SK-N-SH (cell line): ENCODE results near the gene DBNL. TPM values are rescaled to one million over a fixed set of nuclear protein-coding genes. Genes with fewer than 3 reads are reported as not detected.

Experiments
- CTCF ChIA-PET: fragments of 300-600, 350-600 bp; formaldehyde crosslinking; extraction: SDS; loops from one replicate; lab custom pipeline; 2021; lab: Yijun Ruan, JAX
- POLR2A ChIA-PET: fragments of 350-600 bp; sonication (Branson Sonifier 250); formaldehyde crosslinking; extraction: SDS; loops from one replicate; lab custom pipeline; 2020; ENCODE audit warnings: antibody characterized with exemption, inconsistent platforms; lab: Yijun Ruan, JAX
- DNase-seq: peaks from one replicate; pipeline ENCODE4 v3.0.0; 2012
- H2AFZ ChIP-seq: fragments of 200-600 bp; sonication (generic); 2 replicates; pipeline ENCODE4 v1.8.1; 2016; ENCODE audit warnings: antibody characterized with exemption, mild to moderate bottlenecking, low read depth
- H3F3A ChIP-seq: fragments of 200-600 bp; sonication (generic); replicated peaks from 2 replicates; pipeline ENCODE3; 2016; ENCODE audit warnings: antibody characterized with exemption, mild to moderate bottlenecking; ENCODE audit not compliant: insufficient read depth
- H3K27ac ChIP-seq, 2 experiments: fragments of 200-500 bp in 1 of 2; fragments of 200-600 bp in 1 of 2; sonication (Bioruptor generic) in 1 of 2; sonication (generic), shearing (Covaris generic) in 1 of 2; 2 replicates each; pipeline versions ENCODE4 v1.5.1 to v1.6.1; 2014 to 2016; ENCODE audit warnings: low read depth in 2 of 2, inconsistent platforms in 1 of 2, low read length in 1 of 2, mild to moderate bottlenecking in 1 of 2, mixed read lengths in 1 of 2
- H3K27me3 ChIP-seq: fragments of 200-600 bp; sonication (generic), shearing (Covaris generic); 2 replicates; pipeline ENCODE4 v1.6.1; 2016; ENCODE audit warnings: mixed run types; ENCODE audit not compliant: insufficient read depth
- H3K36me3 ChIP-seq, 2 experiments: fragments of 200-500 bp in 1 of 2; fragments of 200-600 bp in 1 of 2; sonication (Bioruptor generic) in 1 of 2; sonication (generic) in 1 of 2; replicated peaks in 1 of 2; 2 replicates each; pipeline versions ENCODE3 to v1.5.1; 2014 to 2016; ENCODE audit warnings: low read length in 1 of 2, mild to moderate bottlenecking in 1 of 2; ENCODE audit not compliant: insufficient read depth in 2 of 2, control insufficient read depth in 1 of 2
- H3K4me1 ChIP-seq, 2 experiments: fragments of 200-500 bp in 1 of 2; fragments of 200-600 bp in 1 of 2; sonication (Bioruptor generic) in 1 of 2; sonication (generic), shearing (Covaris generic) in 1 of 2; 2 replicates each; pipeline versions ENCODE4 v1.5.1 to v1.6.1; 2014 to 2016; ENCODE audit warnings: low read depth in 1 of 2, low read length in 1 of 2, mixed run types in 1 of 2; ENCODE audit not compliant: insufficient read depth in 2 of 2, control insufficient read depth in 1 of 2
- H3K4me2 ChIP-seq: fragments of 200-600 bp; sonication (generic), shearing (Covaris generic); 2 replicates; pipeline ENCODE4 v1.6.1; 2017; ENCODE audit warnings: mixed run types
- H3K4me3 ChIP-seq, 2 experiments: fragments of 200-500 bp in 1 of 2; fragments of 200-600 bp in 1 of 2; sonication (Bioruptor generic) in 1 of 2; sonication (generic), shearing (Covaris generic) in 1 of 2; 2 replicates each; pipeline versions ENCODE4 v1.5.1 to v1.8.1; 2014 to 2016; ENCODE audit warnings: low read depth in 2 of 2, inconsistent platforms in 1 of 2, low read length in 1 of 2, mild to moderate bottlenecking in 1 of 2, mixed read lengths in 1 of 2, moderate library complexity in 1 of 2
- H3K79me2 ChIP-seq: fragments of 200-600 bp; sonication (generic); 2 replicates; pipeline ENCODE4 v1.8.1; 2017; ENCODE audit warnings: mild to moderate bottlenecking; ENCODE audit not compliant: insufficient read depth
- H3K9ac ChIP-seq: fragments of 200-600 bp; sonication (generic); 2 replicates; pipeline ENCODE4 v1.6.1; 2017; ENCODE audit warnings: mixed run types
- H3K9me2 ChIP-seq: fragments of 200-600 bp; sonication (generic); 2 replicates; pipeline ENCODE4 v1.6.1; 2017; ENCODE audit warnings: mixed run types
- H3K9me3 ChIP-seq: fragments of 200-600 bp; sonication (generic); 2 replicates; pipeline ENCODE4 v1.6.1; 2017; ENCODE audit warnings: mixed run types, mild to moderate bottlenecking, moderate library complexity
- H4K20me1 ChIP-seq: fragments of 200-600 bp; sonication (generic); 2 replicates; pipeline ENCODE4 v1.6.1; 2017; ENCODE audit warnings: mild to moderate bottlenecking, mixed run types; ENCODE audit not compliant: insufficient read depth
- CHD2 ChIP-seq: fragments of 150-350 bp; IDR thresholded peaks from 2 replicates; pipeline ENCODE4 v1.6.1; 2018; ENCODE audit warnings: low read length; ENCODE audit not compliant: partially characterized antibody
- EP300 ChIP-seq, 2 experiments: IDR thresholded peaks; 2 replicates each; pipeline versions ENCODE4 v1.4.0 to v1.6.1; 2012; ENCODE audit warnings: borderline replicate concordance in 1 of 2, low read depth in 1 of 2, low read length in 1 of 2
- EZH2phosphoT487 ChIP-seq: fragments of 200-600 bp; sonication (generic); IDR thresholded peaks from 2 replicates; pipeline ENCODE4 v1.6.1; 2017; ENCODE audit warnings: low read depth, mixed run types, mild to moderate bottlenecking, antibody characterized with exemption, moderate library complexity, borderline replicate concordance
- FOXJ3 ChIP-seq: sonication (generic); formaldehyde crosslinking; IDR thresholded peaks from 2 replicates; pipeline ENCODE4 v1.5.1; 2020; ENCODE audit warnings: mild to moderate bottlenecking, missing genetic modification reagents
- GABPA ChIP-seq: IDR thresholded peaks from 2 replicates; pipeline ENCODE4 v1.4.0; 2012; ENCODE audit warnings: low read depth, mild to moderate bottlenecking
- MXI1 ChIP-seq: IDR thresholded peaks from 2 replicates; pipeline ENCODE4 v1.6.1; 2012; ENCODE audit warnings: mild to moderate bottlenecking, low read depth, low read length, improper control_type of control experiment
- NFIC ChIP-seq: IDR thresholded peaks from 2 replicates; pipeline ENCODE4 v1.4.0; 2012; ENCODE audit warnings: borderline replicate concordance
- POLR2AphosphoS5 ChIP-seq: IDR thresholded peaks from 2 replicates; pipeline ENCODE4 v1.6.1; 2012; ENCODE audit warnings: low read depth, low read length
- RCOR1 ChIP-seq: fragments of 150-350 bp; IDR thresholded peaks from 2 replicates; pipeline ENCODE4 v1.6.1; 2017; ENCODE audit warnings: antibody characterized with exemption, low read length
- RFX5 ChIP-seq: IDR thresholded peaks from 2 replicates; pipeline ENCODE4 v1.6.1; 2012; ENCODE audit warnings: mild to moderate bottlenecking, improper control_type of control experiment, low read length
- TCF12 ChIP-seq: IDR thresholded peaks from 2 replicates; pipeline ENCODE4 v1.4.0; 2012
- TEAD4 ChIP-seq: IDR thresholded peaks from 2 replicates; pipeline ENCODE4 v1.4.0; 2012; ENCODE audit warnings: mild to moderate bottlenecking, borderline replicate concordance; ENCODE audit not compliant: insufficient read depth
- WGBS: methylation state at CpG from one replicate; pipeline ENCODE4 v1.1.6; 2017; ENCODE audit warnings: low lambda C conversion rate; 5-methylcytosine and 5-hydroxymethylcytosine counted together
- polyA plus RNA-seq, 3 experiments: library from polyadenylated mRNA; depleted of rRNA; stranded (reverse); fragments of >200 nt; gene quantifications; 2 replicates each; pipeline ENCODE4 v1.2.3, GENCODE V29; 2012
- TF ChIP-seq, protein P1 (sequence below): fragments of 150-350 bp; IDR thresholded peaks from 2 replicates; pipeline ENCODE4 v1.6.1; 2016; ENCODE audit warnings: mild to moderate bottlenecking, low read depth, low read length
- TF ChIP-seq, protein P2 (sequence below): fragments of 200-600 bp; sonication (generic); IDR thresholded peaks from 2 replicates; pipeline ENCODE4 v1.6.1; 2017; ENCODE audit warnings: antibody characterized with exemption, mild to moderate bottlenecking, moderate library complexity
- TF ChIP-seq, protein P3 (sequence below): IDR thresholded peaks from 2 replicates; pipeline ENCODE4 v1.6.1; 2012; ENCODE audit warnings: mild to moderate bottlenecking, low read depth, low read length, moderate library complexity

DBNL gene
- polyA plus RNA-seq, 1 of the 3 experiments (the other 2 are of a cell fraction): 244 TPM

DNA sequence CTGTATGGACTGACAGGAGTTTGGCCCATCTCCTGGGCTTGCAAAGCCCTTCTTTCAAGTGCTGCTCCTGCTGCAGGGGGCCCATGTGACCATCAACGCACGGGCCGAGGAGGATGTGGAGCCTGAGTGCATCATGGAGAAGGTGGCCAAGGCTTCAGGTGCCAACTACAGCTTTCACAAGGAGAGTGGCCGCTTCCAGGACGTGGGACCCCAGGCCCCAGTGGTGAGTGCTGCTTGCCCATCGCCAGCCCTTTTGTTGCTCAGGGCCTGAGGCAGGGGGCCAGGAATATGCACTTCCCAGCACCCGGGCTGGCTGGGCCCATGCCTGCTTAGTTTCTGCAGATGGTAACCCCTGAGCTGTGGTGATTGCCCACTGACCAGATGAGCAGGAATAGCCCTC is 12.2 kb downstream of the DBNL start (continued):
- TF ChIP-seq EZH2phosphoT487: no peak
- no peak for TF ChIP-seq GABPA
- TF ChIP-seq POLR2AphosphoS5: no peak
- no peak for TF ChIP-seq RCOR1
- TF ChIP-seq CHD2: no peak

DNA sequence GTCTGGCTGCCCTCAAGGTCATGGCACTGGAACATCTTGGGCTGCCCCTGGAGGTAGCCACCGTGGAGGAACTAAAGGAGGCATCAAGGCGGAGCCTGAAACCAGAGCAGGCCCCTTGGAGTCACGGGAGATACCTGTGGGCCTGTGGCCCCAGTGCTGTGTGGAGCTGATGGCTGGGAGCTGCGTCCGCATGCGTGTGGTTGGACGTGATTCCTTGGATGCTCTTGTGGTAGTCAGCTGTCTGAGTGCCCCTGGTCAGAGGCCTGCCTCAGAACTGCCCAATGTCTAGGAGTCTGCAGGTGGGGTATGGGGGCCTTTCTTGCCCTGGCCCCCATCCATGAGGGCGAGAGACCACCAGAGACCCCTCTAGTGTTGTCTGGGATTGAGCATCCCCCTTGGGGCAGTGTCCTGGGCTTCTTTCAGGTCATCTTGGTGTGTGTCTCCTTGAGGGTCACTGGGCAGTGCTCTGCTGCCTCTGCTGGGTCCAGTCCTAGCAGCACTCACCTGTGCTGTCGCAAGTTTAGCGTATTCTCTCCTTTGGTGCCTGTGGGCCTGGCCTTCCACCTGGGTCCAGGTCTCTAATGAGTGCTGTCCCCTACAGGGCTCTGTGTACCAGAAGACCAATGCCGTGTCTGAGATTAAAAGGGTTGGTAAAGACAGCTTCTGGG is 12.8 kb downstream of the DBNL start:
- no peaks in the 10 kb centered on the region for H3K9me2 ChIP-seq
- H2AFZ ChIP-seq: no peak overlapping the region
- no peak overlapping the region for H3K4me3 ChIP-seq
- 93% methylated on average over 6 of the region's 11 CpGs for WGBS
- ChIA-PET POLR2A (interaction anchor here (1.3 to 1.5 kb wide), 2 partner anchors 9 to 13 kb away, joined by 3 to 4 read pairs; partner anchors contain the start of genes DBNL and PGAM2), CTCF (interaction anchor here (1.0 to 1.2 kb wide), 3 partner anchors 8 to 13 kb away, joined by 3 read pairs; partner anchors contain the start of genes DBNL and PGAM2)
- H3F3A ChIP-seq: peaks cover 5% of the 10 kb centered on the region
- no peak overlapping the region for H3K27ac ChIP-seq
- no peak overlapping the region for H3K9ac ChIP-seq
- peaks cover 62 to 74% of the 10 kb centered on the region in 2 experiments for H3K36me3 ChIP-seq
- H3K4me1 ChIP-seq: no peaks in the 10 kb centered on the region
- H4K20me1 ChIP-seq: peaks cover 35% of the 10 kb centered on the region; the same call in 1 of the 2 replicates
- H3K27me3 ChIP-seq: no peaks in the 10 kb centered on the region
- peaks cover 37% of the 10 kb centered on the region for H3K79me2 ChIP-seq
- no peak for DNase-seq
- no peaks in the 10 kb centered on the region for H3K9me3 ChIP-seq
- H3K4me2 ChIP-seq: no peak overlapping the region
- TF ChIP-seq TCF12 (no peak), EP300 (IDR thresholded peaks at IDR 0.05; ENCODE audit: borderline replicate concordance in 1 of 2, low read depth in 1 of 2, low read length in 1 of 2) (no peak), RCOR1 (no peak), FOXJ3 (CRISPR knock-in tag) (no peak), GABPA (no peak), POLR2AphosphoS5 (no peak)
- TF ChIP-seq, protein P1, sequence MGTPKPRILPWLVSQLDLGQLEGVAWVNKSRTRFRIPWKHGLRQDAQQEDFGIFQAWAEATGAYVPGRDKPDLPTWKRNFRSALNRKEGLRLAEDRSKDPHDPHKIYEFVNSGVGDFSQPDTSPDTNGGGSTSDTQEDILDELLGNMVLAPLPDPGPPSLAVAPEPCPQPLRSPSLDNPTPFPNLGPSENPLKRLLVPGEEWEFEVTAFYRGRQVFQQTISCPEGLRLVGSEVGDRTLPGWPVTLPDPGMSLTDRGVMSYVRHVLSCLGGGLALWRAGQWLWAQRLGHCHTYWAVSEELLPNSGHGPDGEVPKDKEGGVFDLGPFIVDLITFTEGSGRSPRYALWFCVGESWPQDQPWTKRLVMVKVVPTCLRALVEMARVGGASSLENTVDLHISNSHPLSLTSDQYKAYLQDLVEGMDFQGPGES: no peak

DNA sequence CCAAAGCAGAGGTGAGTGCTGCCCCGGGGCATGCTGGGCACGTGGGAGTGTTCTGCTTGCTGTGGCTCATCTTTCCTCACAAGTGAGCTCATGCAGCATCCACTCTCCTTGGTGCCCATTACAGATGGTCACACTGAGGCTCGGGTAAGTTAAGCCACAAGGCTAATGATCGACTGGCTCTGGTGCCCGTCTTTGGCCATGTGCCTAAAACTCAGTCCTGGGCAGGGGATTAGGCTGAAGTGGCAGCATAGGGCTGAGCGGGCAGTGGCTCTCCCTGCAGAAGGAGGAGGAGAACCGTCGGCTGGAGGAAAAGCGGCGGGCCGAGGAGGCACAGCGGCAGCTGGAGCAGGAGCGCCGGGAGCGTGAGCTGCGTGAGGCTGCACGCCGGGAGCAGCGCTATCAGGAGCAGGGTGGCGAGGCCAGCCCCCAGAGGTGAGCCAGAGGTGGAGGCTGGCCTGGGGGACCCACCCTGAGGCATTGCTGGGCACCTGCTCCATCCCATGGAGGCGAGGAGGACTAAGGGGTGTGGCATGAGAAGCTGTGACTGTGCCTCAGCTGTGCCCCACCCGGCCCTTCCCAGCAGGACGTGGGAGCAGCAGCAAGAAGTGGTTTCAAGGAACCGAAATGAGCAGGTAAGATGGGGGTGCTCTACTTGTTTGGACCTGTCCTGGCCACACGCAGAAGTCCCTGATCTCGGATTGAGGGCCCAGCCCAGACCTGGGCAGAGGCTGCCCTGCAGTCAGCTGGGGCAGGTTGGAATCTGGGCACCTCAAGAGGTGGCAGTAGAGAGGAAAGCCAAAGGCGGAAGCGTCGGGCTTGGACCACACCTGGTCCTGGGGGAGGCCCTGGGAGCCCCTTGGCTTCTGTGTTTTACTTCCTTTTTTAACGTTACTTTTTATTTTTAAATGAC is 13.6 kb downstream of the DBNL start:
- Histone ChIP-seq H3K27ac (no peak overlapping the region), H3K79me2 (peaks cover 31% of the 10 kb centered on the region), H3K4me3 (no peak overlapping the region), H3K9me3 (no peaks in the 10 kb centered on the region), H3F3A (peaks cover 13% of the 10 kb centered on the region), H3K9ac (no peak overlapping the region), H3K27me3 (no peaks in the 10 kb centered on the region), H3K4me2 (no peak overlapping the region), H2AFZ (no peak overlapping the region), H3K4me1 (no peaks in the 10 kb centered on the region; a peak in 1 of 4 replicates), H3K9me2 (no peaks in the 10 kb centered on the region), H4K20me1 (peaks cover 31% of the 10 kb centered on the region; the same call in 1 of the 2 replicates), H3K36me3 (peaks cover 54 to 71% of the 10 kb centered on the region in 2 experiments)
- 96% methylated on average over 29 of the region's 30 CpGs for WGBS
- DNase-seq: no peak
- ChIA-PET POLR2A (interaction anchor here (0.7 to 1.5 kb wide), 3 partner anchors 8 to 14 kb away, joined by 3 to 4 read pairs (median 3); partner anchors contain the start of genes DBNL and PGAM2), CTCF (interaction anchor here (1.0 to 1.1 kb wide), 2 partner anchors 10 to 14 kb away, joined by 3 read pairs; partner anchors contain the start of gene DBNL)
- no peak for TF ChIP-seq NFIC
- TF ChIP-seq RFX5: no peak
- TF ChIP-seq, protein P2, sequence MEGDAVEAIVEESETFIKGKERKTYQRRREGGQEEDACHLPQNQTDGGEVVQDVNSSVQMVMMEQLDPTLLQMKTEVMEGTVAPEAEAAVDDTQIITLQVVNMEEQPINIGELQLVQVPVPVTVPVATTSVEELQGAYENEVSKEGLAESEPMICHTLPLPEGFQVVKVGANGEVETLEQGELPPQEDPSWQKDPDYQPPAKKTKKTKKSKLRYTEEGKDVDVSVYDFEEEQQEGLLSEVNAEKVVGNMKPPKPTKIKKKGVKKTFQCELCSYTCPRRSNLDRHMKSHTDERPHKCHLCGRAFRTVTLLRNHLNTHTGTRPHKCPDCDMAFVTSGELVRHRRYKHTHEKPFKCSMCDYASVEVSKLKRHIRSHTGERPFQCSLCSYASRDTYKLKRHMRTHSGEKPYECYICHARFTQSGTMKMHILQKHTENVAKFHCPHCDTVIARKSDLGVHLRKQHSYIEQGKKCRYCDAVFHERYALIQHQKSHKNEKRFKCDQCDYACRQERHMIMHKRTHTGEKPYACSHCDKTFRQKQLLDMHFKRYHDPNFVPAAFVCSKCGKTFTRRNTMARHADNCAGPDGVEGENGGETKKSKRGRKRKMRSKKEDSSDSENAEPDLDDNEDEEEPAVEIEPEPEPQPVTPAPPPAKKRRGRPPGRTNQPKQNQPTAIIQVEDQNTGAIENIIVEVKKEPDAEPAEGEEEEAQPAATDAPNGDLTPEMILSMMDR: no peak
- TF ChIP-seq, protein P3, sequence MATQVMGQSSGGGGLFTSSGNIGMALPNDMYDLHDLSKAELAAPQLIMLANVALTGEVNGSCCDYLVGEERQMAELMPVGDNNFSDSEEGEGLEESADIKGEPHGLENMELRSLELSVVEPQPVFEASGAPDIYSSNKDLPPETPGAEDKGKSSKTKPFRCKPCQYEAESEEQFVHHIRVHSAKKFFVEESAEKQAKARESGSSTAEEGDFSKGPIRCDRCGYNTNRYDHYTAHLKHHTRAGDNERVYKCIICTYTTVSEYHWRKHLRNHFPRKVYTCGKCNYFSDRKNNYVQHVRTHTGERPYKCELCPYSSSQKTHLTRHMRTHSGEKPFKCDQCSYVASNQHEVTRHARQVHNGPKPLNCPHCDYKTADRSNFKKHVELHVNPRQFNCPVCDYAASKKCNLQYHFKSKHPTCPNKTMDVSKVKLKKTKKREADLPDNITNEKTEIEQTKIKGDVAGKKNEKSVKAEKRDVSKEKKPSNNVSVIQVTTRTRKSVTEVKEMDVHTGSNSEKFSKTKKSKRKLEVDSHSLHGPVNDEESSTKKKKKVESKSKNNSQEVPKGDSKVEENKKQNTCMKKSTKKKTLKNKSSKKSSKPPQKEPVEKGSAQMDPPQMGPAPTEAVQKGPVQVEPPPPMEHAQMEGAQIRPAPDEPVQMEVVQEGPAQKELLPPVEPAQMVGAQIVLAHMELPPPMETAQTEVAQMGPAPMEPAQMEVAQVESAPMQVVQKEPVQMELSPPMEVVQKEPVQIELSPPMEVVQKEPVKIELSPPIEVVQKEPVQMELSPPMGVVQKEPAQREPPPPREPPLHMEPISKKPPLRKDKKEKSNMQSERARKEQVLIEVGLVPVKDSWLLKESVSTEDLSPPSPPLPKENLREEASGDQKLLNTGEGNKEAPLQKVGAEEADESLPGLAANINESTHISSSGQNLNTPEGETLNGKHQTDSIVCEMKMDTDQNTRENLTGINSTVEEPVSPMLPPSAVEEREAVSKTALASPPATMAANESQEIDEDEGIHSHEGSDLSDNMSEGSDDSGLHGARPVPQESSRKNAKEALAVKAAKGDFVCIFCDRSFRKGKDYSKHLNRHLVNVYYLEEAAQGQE: no peak
- no peak for TF ChIP-seq EZH2phosphoT487
- no peak for TF ChIP-seq MXI1
- TF ChIP-seq TEAD4: no peak
- TF ChIP-seq RCOR1: no peak
